Activated CD8-positive, alpha-beta memory T cell treated with anti-CD3 and anti-CD28 coated beads for 1 hour (primary cell): ENCODE results near the gene SOX10.
"Not testable (repeated sequence)": the region's sequence is repeated elsewhere in the genome, so short reads cannot be mapped to it uniquely, and the experiment has no call there.

ENCODE experiments used
- DNase-seq, 2 donors: peaks; one replicate each; pipeline ENCODE4 v3.0.0-alpha.2; 2020; ENCODE audit warnings: low read depth in 1 of 2; ENCODE audit errors: extremely low read depth in 1 of 2

SOX10 gene

GRCh38 chr22:37967637-37968451, 16.5 kb downstream of the SOX10 start:
- DNase-seq: no peak

DNA sequence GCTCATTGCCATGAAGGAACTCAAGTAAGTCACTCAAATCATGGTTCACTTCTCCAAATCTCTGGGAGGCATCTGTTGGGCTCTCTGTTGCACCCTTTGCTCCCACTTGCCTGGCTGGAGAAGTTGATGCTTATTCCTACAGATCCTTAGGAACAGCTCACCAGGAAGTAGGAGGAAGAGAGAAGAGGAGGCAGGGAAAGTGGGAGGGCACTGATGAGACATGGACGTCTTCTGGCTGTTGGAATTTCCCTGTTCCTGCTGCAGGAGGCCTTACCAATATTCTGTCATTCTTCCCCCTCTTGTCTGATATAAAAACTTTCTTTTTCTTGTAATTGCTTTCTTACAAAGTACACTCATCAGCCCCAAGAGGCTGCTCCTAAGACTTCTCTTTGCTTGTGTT, 17.2 kb downstream of the SOX10 start:
- no peak for DNase-seq

GRCh38 chr22:37965940-37966664, 18.3 kb downstream of the SOX10 start:
- DNase-seq: no peak

- DNase-seq: no peak
These were observed 23.3 kb downstream of the SOX10 start for GRCh38 chr22:37961062-37961461.

- DNase-seq: no peak
These were observed 25.0 kb downstream of the SOX10 start for GRCh38 chr22:37959231-37959825.

GRCh38 chr22:37957232-37957631, 27.1 kb downstream of the SOX10 start:
- DNase-seq: no peak

GRCh38 chr22:37955825-37956397, 28.4 kb downstream of the SOX10 start:
- DNase-seq: not testable (repeated sequence)

DNA sequence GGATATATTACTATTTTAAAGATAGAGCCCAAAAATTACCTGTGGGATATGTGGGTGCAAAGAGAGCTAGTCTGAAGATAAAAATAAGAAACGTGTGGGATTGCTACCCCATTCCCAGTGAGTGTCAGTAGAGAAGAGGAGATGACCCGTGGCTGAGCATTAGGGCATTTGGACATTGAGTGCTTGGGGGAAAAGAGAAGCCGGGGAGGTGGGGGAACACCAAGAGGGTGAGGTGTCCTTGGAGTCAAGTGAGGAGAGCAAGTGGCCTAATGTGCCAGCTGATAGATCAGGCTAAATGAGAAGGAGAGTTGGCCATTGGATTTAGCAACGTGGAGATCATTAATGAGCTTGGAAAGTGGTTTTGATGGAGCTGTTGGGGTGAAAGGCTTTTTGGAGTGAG, 29.7 kb downstream of the SOX10 start:
- no peak for DNase-seq

- peak; percentile 94 to 96 for DNase-seq
These were observed 30.7 kb downstream of the SOX10 start, which contains the start of the genes C22orf23 and POLR2F for GRCh38 chr22:37953437-37954179. TSS of gene C22orf23 (minus strand) at chr22:37953601. CDS start at chr22:37953149, 452 bp downstream. TSS of gene POLR2F (plus strand) at chr22:37953699. CDS start at chr22:37953788, 89 bp downstream.

DNA sequence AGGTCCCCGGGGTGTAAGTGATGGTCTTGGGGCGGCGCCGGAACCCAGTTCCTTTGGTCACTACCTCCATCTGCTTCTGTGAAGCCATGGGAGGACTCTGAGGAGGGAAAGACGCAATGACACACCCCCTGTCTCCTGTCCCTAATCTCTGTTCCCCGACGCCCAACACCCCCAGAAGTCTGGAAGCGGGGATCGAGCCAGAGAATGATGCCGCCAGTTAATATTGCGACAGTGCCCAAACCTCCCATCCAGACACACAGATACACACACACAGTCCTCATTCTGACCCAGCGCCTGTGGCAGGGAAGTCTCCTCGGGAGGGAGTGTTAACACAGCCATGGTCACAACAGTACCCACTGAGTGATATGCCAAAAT, 31.3 kb downstream of the SOX10 start:
- DNase-seq: no peak

GRCh38 chr22:37952629-37953028, 31.7 kb downstream of the SOX10 start:
- DNase-seq: not testable (repeated sequence)

- no peak for DNase-seq
These were observed 33.0 kb downstream of the SOX10 start for GRCh38 chr22:37951305-37951704.

- not testable (repeated sequence) for DNase-seq
These were observed 37.1 kb downstream of the SOX10 start for GRCh38 chr22:37947142-37947795.

- not testable (repeated sequence) for DNase-seq
These were observed 39.9 kb downstream of the SOX10 start for GRCh38 chr22:37944423-37944822.

GRCh38 chr22:37943825-37944198, 40.5 kb downstream of the SOX10 start:
- DNase-seq: no peak

DNA sequence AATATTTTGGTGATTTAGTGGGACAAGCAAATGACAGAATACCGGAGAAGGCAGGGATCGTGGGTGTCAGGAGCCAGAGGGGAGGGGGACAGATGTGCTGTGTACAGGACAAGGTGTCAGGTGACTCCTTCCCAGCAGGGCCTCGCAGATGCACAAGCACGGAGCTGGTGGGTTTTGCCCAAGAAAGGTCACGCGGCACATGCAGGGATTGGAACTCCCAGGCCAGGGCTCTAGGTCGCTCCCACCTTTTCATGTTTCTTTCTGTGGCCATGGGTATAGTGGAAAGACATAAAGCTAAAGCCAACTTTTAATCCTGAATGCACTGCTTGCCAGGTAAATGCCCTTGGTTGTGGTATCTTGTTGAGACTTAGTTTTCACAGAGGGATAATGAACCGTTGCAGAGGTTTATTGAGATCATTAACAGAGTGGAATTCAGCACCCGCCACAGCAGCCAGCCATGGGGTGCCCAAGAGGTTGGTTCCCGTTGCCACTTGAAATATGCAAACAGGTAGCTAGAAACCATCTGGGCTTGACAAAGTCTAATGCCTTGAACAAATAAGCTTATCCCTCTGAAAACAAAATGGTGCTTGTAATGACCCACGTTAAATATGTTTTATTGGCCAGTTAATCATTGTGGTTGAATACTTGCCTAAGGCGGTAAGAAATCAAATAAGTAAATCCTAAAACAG, 41.1 kb downstream of the SOX10 start:
- no peak for DNase-seq

DNA sequence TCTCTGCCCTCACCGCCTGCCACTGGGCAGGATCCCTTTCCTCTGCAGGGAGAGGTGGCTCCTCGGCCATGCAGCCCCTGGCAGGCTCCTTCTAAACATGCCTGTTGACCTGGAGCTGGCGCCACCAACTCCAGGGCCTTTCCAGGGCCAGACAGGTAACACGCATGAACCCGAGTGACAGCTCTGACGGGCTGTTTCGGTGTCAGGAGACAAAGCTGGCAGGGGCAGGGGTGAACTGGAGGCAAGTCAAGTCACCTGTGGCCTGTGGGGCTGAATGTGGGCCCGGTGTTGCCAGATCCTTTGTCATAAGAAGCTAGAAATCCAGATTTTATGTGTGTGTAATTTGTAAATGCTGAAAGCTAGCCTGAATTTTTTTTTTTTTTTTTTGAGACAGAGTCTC, 42.2 kb downstream of the SOX10 start:
- no peak for DNase-seq

- DNase-seq: no peak
These were observed 43.5 kb downstream of the SOX10 start for GRCh38 chr22:37940698-37941376.
